SK-N-SH treated with all-trans-retinoic acid at 6 μM for 48 hours (cell line): Measurements from ENCODE around the gene ETV6.

Experiments used
- BACH2 ChIP-seq: fragments of 250-450 bp; sonication (Bioruptor Pico); IDR thresholded peaks from 2 replicates; pipeline ENCODE4 v1.9.0; 2021; ENCODE audit warnings: mild to moderate bottlenecking, borderline replicate concordance
- ESRRG ChIP-seq: fragments of 250-450 bp; sonication (Bioruptor Pico); IDR thresholded peaks from 2 replicates; pipeline ENCODE4 v1.6.1; 2021; ENCODE audit warnings: mild to moderate bottlenecking
- GLIS3 ChIP-seq: fragments of 250-450 bp; sonication (Bioruptor Pico); IDR thresholded peaks from 2 replicates; pipeline ENCODE4 v1.5.0; 2020; ENCODE audit warnings: mild to moderate bottlenecking, moderate library complexity
- ISL1 ChIP-seq: fragments of 250-450 bp; sonication (Bioruptor Pico); IDR thresholded peaks from 2 replicates; pipeline ENCODE4 v2.1.2; 2022; ENCODE audit warnings: mild to moderate bottlenecking, moderate library complexity
- OSR1 ChIP-seq: fragments of 250-450 bp; sonication (Bioruptor Pico); IDR thresholded peaks from 2 replicates; pipeline ENCODE4 v1.8.0; 2022; ENCODE audit warnings: moderate library complexity, mild to moderate bottlenecking, inconsistent platforms
- PATZ1 ChIP-seq: fragments of 250-450 bp; sonication (Bioruptor Pico); IDR thresholded peaks from 2 replicates; pipeline ENCODE4 v1.8.0; 2020; ENCODE audit warnings: mild to moderate bottlenecking, moderate library complexity, borderline replicate concordance
- TOX ChIP-seq: fragments of 250-450 bp; sonication (Bioruptor Pico); IDR thresholded peaks from 2 replicates; pipeline ENCODE4 v1.8.0; 2021; ENCODE audit warnings: mild to moderate bottlenecking, moderate library complexity, borderline replicate concordance
- TSHZ2 ChIP-seq: fragments of 250-450 bp; sonication (Bioruptor Pico); IDR thresholded peaks from 2 replicates; pipeline ENCODE4 v1.5.0; 2020; ENCODE audit warnings: mild to moderate bottlenecking, moderate library complexity
- ZFP3 ChIP-seq: fragments of 250-450 bp; sonication (Bioruptor Pico); IDR thresholded peaks from 2 replicates; pipeline ENCODE4 v1.5.0; 2020; ENCODE audit warnings: mild to moderate bottlenecking, moderate library complexity
- ZNF565 ChIP-seq: fragments of 450-650 bp; formaldehyde crosslinking; conservative IDR thresholded peaks from 2 replicates; pipeline ENCODE4 v1.5.0; 2020; ENCODE audit warnings: low read depth, mild to moderate bottlenecking, moderate library complexity
- ZNF70 ChIP-seq: fragments of 450-650 bp; formaldehyde crosslinking; IDR thresholded peaks from 2 replicates; pipeline ENCODE4 v1.5.0; 2020; ENCODE audit warnings: mild to moderate bottlenecking, moderate library complexity

- TF ChIP-seq ZNF70 (CRISPR knock-in tag) (no peak), PATZ1 (CRISPR knock-in tag) (no peak), ZFP3 (CRISPR knock-in tag) (no peak), BACH2 (CRISPR knock-in tag) (no peak), ESRRG (CRISPR knock-in tag) (no peak), ISL1 (CRISPR knock-in tag) (no peak), TSHZ2 (CRISPR knock-in tag) (no peak), ZNF565 (CRISPR knock-in tag) (no peak), TOX (no peak), OSR1 (CRISPR knock-in tag) (no peak), GLIS3 (CRISPR knock-in tag) (no peak)
Measured at GRCh38 chr12:11875414-11875935, 226.0 kb downstream of the ETV6 start.
